PFSK-1 (cell line): ENCODE data around the gene GPD1L.

ENCODE experiments used
- FOXP2 ChIP-seq: optimal IDR thresholded peaks from 2 replicates; pipeline ENCODE3; 2011; ENCODE audit warnings: borderline replicate concordance, control low read depth, inconsistent platforms; ENCODE audit not compliant: insufficient read depth; ENCODE audit errors: extremely low read length, extremely low read depth
- POLR2AphosphoS5 ChIP-seq: IDR thresholded peaks from 2 replicates; pipeline ENCODE4 v1.6.1; 2012; ENCODE audit warnings: low read depth, mild to moderate bottlenecking, control low read depth, low read length, moderate library complexity
- REST ChIP-seq, 2 experiments: IDR thresholded peaks; 2 replicates each; pipeline versions ENCODE4 v1.6.1 to v1.8.0; 2011 to 2012; ENCODE audit warnings: low read depth in 2 of 2, low read length in 2 of 2, control low read depth in 1 of 2, inconsistent platforms in 1 of 2, mild to moderate bottlenecking in 1 of 2, moderate library complexity in 1 of 2; ENCODE audit not compliant: insufficient read depth in 1 of 2
- SIN3A ChIP-seq: IDR thresholded peaks from 2 replicates; pipeline ENCODE4 v1.6.1; 2012; ENCODE audit warnings: mild to moderate bottlenecking, low read length, moderate library complexity, borderline replicate concordance; ENCODE audit not compliant: insufficient read depth
- TAF1 ChIP-seq: IDR thresholded peaks from 2 replicates; pipeline ENCODE4 v1.6.1; 2012; ENCODE audit warnings: low read length, control low read depth, borderline replicate concordance; ENCODE audit not compliant: insufficient read depth

The GPD1L gene

GRCh38 chr3:32140943-32141342 lies 34.5 kb downstream of the GPD1L start:
- TF ChIP-seq POLR2AphosphoS5 (no peak), TAF1 (no peak), FOXP2 (no peak), SIN3A (no peak)

- TF ChIP-seq REST (IDR thresholded peaks at IDR 0.05; ENCODE audit: insufficient read depth in 1 of 2, low read depth in 2 of 2, low read length in 2 of 2) (no peak), TAF1 (no peak), FOXP2 (no peak), POLR2AphosphoS5 (no peak), SIN3A (no peak)
Measured at GRCh38 chr3:32143849-32144757, 37.7 kb downstream of the GPD1L start.

- TF ChIP-seq TAF1 (no peak), REST (IDR thresholded peaks at IDR 0.05; ENCODE audit: insufficient read depth in 1 of 2, low read depth in 2 of 2, low read length in 2 of 2) (no peak), FOXP2 (no peak), POLR2AphosphoS5 (no peak), SIN3A (no peak)
Measured at GRCh38 chr3:32146746-32147211, 40.4 kb downstream of the GPD1L start.

- no peak for TF ChIP-seq FOXP2
Measured at GRCh38 chr3:32147509-32147908, 41.1 kb downstream of the GPD1L start.

- TF ChIP-seq SIN3A (no peak), REST (IDR thresholded peaks at IDR 0.05; ENCODE audit: insufficient read depth in 1 of 2, low read depth in 2 of 2, low read length in 2 of 2) (no peak), TAF1 (no peak), FOXP2 (no peak), POLR2AphosphoS5 (no peak)
Measured at GRCh38 chr3:32147933-32148332, 41.5 kb downstream of the GPD1L start.

- TF ChIP-seq TAF1 (no peak), REST (IDR thresholded peaks at IDR 0.05; ENCODE audit: insufficient read depth in 1 of 2, low read depth in 2 of 2, low read length in 2 of 2) (no peak), POLR2AphosphoS5 (no peak), FOXP2 (no peak), SIN3A (no peak)
Measured at GRCh38 chr3:32148351-32148750, 41.9 kb downstream of the GPD1L start.
